GM18868 (cell line): Measurements from ENCODE around the gene SLC9C1.

Source experiments
- ATAC-seq: cut with Tn5 transposase; IDR thresholded peaks from one replicate; pipeline ENCODE4 v1.9.1; 2021; ENCODE audit warnings: mild to moderate bottlenecking, moderate library complexity; ENCODE audit not compliant: unreplicated experiment

Gene SLC9C1

DNA sequence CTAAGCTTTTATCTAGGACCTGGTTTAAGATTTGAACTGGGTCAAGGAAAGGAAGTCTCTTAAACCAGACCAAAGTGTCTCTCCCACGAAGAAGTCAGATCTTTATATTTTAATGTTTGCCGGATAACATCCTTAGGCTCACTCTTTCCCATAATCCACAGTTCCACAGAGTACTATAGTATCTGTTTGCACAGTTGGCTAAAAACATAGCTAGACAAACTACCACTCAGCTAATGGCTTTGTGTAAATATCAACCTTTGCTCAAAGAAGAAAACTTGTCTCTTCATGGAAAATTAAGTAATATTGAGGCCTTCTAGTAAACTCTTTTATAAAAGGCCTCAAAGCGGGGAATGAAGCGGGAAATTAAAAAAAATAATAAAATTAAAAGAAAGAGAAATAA lies 13.5 kb upstream of the SLC9C1 start:
- ATAC-seq, result no peak

- no peak for ATAC-seq
Measured at GRCh38 chr3:112306825-112307224, 12.8 kb upstream of the SLC9C1 start.

DNA sequence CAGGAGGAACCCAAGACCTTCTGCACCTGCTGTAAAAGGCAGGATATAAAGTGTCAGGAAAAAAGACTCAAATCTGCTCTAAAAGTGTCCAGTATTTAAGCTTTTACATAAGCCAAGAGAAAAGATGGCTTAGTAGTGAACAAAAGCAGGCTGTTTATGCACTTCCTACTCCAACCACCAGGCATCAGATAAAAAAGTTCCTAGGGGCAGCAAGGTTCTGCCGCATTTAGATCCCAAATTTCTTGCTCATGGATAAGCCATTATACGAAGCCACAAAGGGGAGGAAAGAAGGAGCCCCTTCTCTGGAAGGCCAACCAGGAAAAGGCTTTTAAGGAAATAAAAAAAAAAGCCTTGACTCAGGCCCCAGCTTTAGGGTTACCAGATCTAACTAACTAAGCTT lies 10.6 kb upstream of the SLC9C1 start:
- no peak for ATAC-seq

DNA sequence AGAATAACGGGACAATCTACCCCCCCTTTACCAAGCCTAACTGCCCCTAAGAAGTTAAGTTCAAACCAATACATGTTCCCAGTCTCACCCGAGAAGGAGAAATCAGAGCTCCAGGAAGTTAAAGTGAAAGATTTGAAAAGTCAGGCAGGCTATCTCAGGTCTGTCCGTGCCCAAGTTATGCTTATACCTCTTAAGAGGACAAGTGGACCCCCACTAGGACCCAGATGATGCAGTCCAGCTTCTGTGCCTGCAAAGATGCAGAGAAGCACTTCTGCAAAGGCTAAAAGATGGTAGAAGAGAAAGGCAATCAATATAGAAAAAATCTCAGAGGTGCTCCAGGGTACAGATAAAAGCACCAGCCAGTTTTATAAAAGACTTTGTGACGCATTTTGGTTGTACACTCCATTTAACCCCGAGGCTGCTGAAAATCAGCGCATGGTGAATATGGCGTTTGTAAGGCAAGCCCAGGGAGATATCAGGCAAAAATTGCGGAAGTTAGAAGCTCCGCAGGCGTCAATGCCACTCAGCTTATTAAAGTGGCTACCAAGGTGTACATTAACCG lies 9.8 kb upstream of the SLC9C1 start:
- ATAC-seq, result no peak

DNA sequence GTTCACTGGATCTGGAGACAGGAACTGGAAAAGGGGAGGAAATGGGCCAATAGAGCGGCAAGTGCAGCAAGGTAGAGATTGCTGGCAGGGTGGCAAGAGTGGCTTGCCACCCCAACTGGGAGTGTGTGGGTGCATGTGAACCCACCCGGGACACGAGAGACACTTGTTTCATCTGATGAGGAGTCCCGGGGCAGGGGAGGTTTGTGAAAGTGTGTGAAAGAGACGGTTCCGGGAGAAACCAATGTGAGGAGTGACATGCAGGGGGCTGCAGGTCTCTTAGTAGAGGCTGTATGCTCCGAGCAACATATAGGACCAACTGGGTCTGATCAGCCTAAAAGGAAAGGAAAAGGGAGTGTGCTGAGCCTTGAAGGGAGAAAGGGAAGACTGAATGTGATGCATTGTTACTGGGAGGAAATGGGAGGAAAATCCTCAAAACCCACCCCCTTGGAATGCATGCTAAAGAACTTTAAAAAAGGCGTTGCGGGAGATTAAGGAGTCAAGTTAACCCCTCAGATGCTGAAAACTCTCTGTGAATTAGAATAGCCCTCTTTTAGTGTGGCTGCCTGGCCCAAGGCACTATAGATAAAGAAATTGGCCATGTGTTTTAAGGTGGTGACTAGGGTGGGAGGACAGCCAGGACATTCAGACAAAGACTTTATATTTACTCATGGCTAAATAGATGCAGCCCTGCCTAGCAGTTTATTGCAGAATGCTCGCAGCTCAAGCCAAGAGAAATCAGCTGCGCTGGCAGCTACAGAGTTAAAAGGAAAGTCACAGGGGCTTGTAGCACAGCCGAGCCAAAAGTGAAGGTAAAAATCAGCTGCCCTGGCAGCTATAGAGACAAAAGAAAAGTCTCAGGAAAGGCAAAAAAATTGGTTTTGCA lies 9.1 kb upstream of the SLC9C1 start:
- ATAC-seq, result no peak

GRCh38 chr3:112302150-112302830 lies 8.3 kb upstream of the SLC9C1 start:
- no peak for ATAC-seq

GRCh38 chr3:112298781-112299180 lies 4.8 kb upstream of the SLC9C1 start:
- no peak for ATAC-seq

- ATAC-seq, result no peak
Measured at GRCh38 chr3:112297714-112298113, 3.7 kb upstream of the SLC9C1 start.

DNA sequence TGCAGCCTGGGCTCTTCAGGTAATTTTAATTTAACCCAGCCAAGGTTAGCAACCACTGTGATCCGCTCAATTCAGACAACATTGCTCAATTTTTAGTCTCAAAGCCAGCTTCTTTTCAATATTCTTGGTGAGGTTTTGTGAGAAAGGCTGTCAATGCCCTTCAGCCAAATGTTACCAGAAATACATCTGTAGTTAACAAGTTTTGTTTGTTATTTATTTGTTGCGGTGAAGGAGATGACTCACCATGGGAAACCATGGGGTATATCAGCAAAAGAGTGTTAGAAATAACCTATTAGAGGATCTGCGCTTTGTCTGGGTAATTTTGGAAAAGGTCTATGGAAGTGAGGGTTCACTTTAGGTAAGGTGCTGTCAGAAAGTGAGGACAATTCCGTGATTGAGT lies 5.0 kb downstream of the SLC9C1 start:
- no peak for ATAC-seq

- ATAC-seq, result no peak
Measured at GRCh38 chr3:112280266-112280665, 13.8 kb downstream of the SLC9C1 start.

- no peak for ATAC-seq
Measured at GRCh38 chr3:112273536-112273935, 20.5 kb downstream of the SLC9C1 start.

DNA sequence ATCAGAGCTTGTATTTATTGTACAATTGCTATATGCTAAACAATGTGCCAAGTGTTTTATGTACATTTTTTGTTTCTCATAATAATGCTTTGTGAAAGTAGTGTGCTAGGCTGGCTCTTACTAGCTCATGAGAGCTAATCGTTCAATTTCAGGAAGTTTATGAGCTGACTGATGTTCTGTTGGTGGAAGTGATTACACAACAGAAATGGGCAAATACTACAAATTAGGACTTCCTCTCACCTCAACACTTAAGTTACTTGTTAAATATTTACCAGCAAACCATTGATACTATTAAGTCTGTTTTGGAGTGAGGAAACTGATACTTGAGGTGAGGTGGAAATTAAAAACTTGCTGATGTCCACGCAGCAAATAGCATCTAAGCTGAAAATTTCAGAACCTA lies 32.3 kb downstream of the SLC9C1 start:
- ATAC-seq, result no peak

GRCh38 chr3:112260563-112260962 lies 33.5 kb downstream of the SLC9C1 start:
- ATAC-seq, result no peak

- no peak for ATAC-seq
Measured at GRCh38 chr3:112253301-112253971, 40.6 kb downstream of the SLC9C1 start.

- peak; percentile 92 for ATAC-seq
Measured at GRCh38 chr3:112247900-112248299, 46.1 kb downstream of the SLC9C1 start.

DNA sequence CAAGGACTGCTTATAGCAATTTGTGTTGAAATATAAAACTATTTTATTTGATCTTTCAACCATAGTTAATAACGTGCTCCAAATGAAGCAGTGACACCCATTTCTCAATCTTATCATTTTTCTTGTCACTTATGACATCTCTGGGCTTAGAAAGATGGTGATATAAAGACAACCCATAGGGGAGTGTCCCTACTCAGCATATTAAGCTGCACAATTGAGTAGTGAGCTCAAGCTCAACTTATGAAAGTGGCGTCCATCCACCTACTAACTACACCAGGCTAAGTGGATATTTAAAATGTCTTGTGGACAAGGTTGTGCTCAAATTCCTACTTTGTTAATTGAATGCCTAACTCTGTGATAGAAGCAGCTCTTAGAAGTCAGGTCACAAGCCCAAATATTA lies 46.7 kb downstream of the SLC9C1 start:
- no peak for ATAC-seq

DNA sequence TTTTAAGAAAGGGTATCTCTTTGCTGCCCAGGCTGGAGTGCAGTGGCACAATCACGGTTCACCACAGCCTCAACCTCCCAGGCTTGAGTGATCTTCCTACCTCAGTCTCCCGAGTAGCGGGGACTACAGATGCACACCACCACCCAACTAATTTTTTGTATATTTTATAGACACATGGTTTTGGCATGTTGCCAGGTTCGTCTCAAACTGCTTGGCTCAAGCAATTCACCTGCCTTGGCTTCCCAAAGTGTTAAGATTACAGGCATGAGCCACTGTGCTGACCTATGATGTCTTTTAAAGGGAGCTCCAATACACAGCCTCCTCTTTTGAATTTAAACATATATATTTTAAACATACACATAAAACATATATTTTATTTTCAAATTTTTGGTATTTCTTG lies 60.9 kb downstream of the SLC9C1 start:
- ATAC-seq, result no peak

GRCh38 chr3:112231727-112232126 lies 62.3 kb downstream of the SLC9C1 start:
- ATAC-seq, result no peak

GRCh38 chr3:112230033-112230432 lies 64.0 kb downstream of the SLC9C1 start:
- no peak for ATAC-seq

DNA sequence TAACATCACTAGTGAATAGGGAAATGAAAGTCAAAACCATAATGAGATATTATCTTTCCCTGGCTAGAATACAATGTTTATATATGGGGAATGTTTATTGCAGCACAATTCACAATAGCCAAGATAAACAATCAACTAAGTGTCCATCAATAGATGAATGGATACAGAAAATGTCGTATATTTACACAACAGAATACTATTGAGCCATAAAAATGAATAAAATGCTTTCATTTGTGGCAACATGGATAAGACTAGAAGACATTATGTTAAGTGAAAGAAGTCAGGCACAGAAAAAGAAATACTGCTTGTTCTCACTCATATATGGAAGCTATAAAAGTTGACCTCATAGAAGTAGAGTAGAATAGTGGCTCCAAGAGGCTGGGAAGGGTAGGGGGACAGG lies 65.2 kb downstream of the SLC9C1 start:
- no peak for ATAC-seq

- ATAC-seq, result no peak
Measured at GRCh38 chr3:112200317-112200666, 93.7 kb downstream of the SLC9C1 start.
